Hematopoietic multipotent progenitor cell treated with erythropoietin and hydrocortisone succinate and interleukin-3 and kit ligand, for 6 days (in vitro differentiated cells): ENCODE data around the gene NOD1.
"Not testable (repeated sequence)": the region's sequence is repeated elsewhere in the genome, so short reads cannot be mapped to it uniquely, and the experiment has no call there.

ENCODE experiments used
- DNase-seq: peaks from one replicate; pipeline ENCODE4 v3.0.0-alpha.2; 2015

Gene NOD1

DNA sequence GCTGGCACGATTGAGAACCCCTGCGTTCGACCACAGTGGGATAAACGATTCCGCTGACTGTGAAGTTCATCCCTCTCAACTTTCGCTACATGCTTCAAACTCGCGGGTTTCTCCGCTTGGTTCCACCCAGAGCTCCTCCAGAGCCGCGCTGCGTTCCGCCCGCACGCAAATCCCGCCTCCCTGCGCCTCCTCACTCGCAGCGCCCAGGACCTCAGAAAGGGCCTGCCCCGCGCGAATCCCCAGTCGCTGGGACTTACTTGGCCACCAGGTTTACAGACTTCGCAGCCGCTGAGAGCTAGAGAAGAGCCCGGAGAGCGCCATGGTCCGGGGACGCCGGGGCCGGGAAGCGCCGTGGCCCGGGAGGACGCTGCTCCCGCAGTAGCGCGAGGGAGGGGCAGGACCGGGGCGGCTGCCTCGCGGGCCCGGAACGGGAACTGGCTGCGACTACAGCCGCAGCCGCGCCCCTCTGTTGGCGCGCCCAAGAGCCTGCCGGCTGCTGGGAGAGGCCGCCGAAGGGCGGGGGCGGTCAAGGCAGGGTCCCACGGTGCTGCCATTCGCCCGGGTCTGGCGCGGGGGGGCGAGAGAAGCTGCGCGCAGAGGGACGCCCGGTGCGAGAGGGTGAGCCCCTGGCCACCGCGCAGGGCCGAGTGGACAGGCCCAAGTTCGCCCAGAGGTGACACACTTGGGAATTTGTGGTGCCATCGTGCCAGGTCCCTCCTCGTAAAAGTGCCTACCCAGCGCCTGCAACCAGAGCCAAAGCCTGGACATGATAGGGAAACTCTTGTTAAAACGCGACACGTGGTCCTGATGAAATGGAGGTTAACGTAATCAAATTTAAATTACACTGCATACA lies at the start of gene NOD1:
Gene NOD1 (minus strand): TSS at position 436 of the 853 bp plus-strand sequence. CDS start 21,863 bp downstream, outside the sequence.
- DNase-seq, result peak; percentile 87

GRCh38 chr7:30527297-30527696 lies 48.7 kb upstream of the NOD1 start:
- not testable (repeated sequence) for DNase-seq

DNA sequence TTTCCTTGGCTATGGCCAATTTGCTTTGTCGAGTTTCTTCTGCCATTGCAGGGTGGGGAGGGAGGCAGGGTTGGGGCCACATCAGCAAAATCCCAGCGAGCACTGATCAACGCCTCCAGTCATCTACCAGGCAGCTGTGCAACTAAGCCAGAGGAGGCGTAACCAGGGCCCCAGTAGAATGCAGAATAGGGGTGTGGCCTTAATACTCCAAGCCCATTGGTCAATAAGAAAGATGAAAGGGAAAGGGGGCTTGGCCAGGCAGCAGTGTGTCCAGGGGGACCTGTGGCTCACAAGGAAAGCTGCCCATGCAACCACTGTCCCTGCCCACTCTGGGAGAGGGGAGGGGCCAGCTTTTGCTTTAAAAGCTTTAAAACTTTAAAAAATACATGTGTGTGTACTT lies 47.6 kb upstream of the NOD1 start:
- no peak for DNase-seq

GRCh38 chr7:30525429-30525828 lies 46.8 kb upstream of the NOD1 start:
- no peak for DNase-seq

- no peak for DNase-seq
Observed at GRCh38 chr7:30524545-30524944, 46.0 kb upstream of the NOD1 start.

GRCh38 chr7:30523466-30523865 lies 44.9 kb upstream of the NOD1 start:
- no peak for DNase-seq

GRCh38 chr7:30522159-30522558 lies 43.6 kb upstream of the NOD1 start:
- DNase-seq, result no peak

DNA sequence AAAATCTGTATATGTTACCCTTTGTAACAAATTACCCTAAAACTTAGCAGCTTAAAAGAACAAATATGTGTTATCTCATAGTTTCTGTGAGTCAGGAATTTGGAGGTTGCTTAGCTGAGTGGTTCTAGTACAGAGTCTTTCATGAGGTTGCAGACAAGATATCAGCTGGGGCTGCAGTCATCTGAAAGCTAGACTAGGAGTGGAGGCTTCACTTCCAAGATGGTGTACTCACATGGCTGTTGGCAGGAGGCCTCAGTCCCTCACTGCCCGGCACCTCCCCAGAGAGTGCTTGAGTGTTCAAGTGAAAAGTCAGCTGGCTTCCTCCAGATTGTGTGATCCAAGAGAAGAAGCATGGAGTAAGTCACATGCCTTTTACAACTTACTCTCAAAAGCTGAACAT lies 42.9 kb upstream of the NOD1 start:
- no peak for DNase-seq

DNA sequence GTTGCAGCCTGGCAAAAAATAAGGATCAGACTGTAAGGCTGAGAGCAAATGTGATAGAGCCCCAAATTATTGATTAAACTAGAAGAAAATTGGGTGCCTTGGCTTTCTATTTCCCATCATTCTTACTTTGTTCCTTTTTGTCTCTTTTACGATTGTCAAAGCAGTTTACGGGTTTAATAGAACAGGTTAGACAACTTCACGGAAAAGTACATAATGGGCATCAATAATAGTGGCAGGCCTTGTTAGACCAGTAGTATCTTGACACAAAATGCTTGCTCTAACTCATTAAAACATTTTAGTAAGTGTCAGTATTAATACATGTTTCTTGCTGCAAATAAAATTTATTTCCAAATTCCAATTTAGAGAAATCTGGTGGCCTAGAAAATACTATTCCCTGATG lies 40.5 kb upstream of the NOD1 start:
- DNase-seq, result no peak

DNA sequence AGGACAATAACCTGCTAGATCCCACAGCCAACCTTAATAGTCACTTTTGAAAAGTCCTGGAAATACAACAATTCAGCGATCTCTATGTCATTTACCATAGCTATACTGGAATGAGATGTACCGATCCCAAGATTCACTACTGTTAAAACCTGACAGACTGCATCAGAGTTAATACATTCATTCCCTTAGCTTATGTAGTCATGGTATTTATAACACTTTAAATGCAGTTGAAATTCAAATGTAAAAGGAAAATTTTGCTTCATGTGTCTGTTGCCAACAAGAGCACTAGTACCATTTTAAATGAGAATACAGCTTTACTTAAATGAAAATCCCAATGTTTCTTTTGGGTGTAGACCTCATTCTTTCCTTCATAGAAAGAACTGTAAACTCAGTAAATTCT lies 37.2 kb upstream of the NOD1 start:
- DNase-seq, result no peak

GRCh38 chr7:30514776-30515175 lies 36.2 kb upstream of the NOD1 start:
- no peak for DNase-seq

- DNase-seq, result peak; percentile 10
Observed at GRCh38 chr7:30514177-30514576, 35.6 kb upstream of the NOD1 start.

DNA sequence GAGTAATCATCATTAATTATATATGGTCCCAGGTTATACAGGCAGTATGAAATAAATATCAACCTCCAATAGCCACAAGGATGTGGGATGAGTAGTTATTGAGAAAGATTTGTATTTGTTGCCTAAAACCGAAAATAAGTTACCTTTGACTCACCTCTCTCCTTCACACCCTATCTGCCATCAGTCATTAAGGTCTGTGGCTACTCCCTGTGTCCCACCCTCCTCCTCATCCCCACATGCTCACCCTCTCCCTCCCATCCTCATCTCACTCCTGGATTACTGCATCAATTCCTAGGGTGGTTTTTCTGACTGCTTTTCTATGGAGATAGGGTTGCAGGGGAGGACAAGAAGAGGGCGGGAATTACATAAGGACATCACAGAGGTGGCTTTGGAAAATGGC lies 35.2 kb upstream of the NOD1 start:
- no peak for DNase-seq

DNA sequence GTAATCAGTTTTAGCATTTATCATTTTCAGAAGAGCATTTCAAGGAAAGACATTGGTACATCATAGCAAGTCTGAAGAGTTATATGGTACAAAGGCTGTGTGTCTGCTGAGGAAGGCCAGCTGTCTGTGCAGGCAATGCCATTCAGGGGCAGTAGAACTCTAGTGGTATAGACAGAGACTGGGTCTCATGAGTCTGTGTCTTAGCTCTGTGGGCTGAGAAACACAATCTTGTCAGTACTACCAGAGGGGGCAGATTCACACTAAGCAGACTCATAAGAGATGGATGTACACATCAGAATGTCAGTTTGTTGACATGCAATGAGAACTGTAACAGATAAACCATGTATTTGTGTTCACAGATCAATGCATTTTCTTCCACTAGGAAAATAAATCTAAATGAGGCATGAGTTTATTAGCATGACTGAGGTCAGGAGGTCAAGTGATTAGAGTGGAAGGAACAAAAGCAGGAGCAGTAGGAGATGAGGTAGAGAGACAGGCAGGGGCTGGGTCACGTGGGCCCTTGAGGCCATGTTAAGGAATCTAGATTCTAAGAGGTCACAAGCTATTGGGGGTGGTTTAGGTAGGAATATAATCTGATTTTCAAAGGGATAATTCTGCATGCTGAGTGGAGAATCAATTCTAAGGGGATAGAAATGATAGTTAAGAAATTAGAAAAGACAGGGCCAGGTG lies 33.5 kb upstream of the NOD1 start:
- DNase-seq, result no peak

- DNase-seq, result no peak
Observed at GRCh38 chr7:30511494-30511893, 32.9 kb upstream of the NOD1 start.

GRCh38 chr7:30510124-30511075 lies 31.8 kb upstream of the NOD1 start:
- peak; percentile 74 for DNase-seq

DNA sequence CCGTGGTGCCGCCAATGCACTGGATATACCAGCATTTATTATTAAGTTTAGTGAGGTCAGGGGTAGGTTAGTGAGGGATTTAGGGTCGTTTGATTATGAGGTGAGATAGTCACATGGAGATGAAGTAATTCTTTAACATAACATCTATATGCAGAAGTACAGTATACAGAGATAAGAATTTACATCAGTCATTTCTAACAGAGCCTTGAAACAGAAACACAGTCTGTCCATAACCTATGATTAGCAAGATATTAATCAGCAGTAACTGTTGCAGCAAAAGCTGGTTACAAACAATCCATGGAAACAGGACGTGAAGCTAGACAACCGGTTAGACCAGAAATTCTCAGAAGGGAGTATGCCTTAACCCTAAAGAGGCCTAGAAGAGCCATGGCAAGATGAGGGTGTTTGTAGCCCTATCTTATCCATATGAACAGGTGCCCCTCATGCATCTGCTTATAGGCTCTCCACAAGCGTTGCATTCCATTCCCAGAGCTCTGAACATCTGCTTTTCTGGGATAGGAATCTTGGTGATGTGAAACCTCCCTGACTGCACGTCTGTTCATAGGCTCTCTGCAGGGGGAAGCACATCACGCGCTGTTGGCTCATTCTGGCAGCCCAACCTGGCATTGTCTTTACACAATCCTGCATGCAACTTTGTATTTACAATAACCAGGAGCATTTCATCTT lies 30.7 kb upstream of the NOD1 start:
- peak; percentile 20 for DNase-seq

DNA sequence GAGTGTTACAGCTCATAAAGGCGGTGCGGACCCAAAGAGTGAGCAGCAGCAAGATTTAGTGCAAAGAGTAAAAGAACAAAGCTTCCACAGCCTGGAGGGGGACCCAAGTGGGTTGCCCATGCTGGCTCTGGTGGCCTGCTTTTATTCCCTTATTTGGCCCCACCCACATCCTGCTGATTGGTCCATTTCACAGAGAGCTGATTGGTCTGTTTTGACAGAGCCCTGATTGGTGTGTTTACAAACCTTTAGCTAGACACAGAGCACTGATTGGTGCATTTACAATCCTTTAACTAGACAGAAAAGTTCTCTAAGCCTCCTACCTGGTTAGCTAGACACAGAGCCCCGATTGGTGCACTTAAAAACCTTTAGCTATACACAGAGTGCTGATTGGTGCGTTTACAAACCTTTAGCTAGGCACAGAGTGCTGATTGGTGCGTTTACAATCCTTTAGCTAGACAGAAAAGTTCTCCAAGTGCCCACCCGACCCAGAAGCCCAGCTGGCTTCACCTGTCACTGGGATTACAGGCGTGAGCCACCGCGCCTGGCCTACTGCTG lies 28.8 kb upstream of the NOD1 start:
- DNase-seq, result not testable (repeated sequence)

DNA sequence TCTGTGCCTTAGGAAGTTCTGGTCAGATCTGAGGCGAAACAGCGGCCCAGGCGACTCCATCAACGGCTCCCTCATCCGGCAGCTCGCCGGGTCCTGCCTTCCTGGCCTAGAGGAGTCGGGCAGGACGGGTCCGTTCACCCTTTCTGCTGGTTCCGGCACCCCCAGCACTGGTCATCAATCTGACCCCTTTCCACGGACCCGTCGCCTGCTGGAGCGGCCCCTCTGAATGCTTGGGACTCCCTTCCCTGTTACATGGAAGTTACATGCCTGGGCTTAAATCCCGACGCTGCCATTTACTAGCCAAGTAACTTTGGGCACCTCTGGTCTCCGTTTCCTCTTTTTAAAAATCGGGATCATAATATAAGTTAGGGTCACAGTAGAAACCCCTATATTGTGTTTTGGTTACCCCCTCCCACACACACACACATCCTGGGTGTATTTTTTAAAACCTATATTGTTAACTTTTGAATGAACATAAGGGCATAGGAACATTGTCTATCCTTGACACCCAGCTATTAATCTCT lies 26.7 kb upstream of the NOD1 start:
- DNase-seq, result no peak

DNA sequence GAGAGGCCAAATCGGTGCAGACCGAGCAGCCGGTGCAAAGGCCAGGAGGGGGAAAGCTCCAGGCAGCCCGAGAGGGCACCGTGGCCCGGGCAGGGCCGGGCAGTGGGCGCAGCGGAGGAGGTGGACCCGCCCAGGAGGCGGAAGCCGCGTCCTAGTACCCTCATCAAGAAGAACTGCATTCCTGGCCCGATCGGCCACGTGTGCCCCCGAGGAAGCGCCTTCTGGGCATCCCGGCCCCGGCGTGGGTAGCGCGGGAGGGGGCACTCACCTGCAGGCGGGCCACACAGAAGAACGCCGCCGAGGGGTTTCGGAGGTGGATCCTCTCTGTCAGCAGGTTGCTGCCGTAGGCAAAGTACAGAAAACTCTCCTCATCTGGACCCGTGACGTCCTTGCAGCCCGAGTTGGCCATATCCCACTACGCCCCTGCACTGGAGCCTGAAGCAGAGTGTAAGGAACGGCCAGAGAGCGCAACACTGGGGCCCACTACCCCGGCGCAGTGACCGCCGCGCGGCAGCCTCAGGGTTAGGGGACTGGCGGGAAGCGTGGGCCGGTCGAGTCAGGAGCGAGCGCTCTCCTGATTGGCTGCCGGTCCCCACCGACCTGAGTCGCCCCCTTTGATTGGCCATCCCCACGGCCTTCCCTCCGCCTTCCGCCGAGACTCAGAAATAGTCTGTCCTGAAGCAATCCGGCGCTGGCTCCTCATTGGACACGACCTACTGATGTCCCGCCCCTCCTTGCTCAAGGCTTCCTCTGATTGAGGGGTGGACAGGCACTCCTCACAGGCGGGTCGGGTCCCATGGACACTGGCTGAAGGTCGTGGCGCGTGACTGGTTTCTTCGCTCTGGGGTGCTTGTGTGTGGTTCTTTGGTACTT lies 26.0 kb upstream of the NOD1 start, which contains the start of gene GGCT:
Gene GGCT (minus strand): TSS at position 529 of the 873 bp plus-strand sequence. CDS start 120 bp downstream, at position 409.
- peak; percentile 100 for DNase-seq
